ENCODE results near the gene PTGS2.

GRCh38 chr1:186672596-186672995, 7.6 kb downstream of the PTGS2 start:
- TF ChIP-seq MYNN (tag by site-specific recombination; IDR thresholded peaks at IDR 0.05; ENCODE audit: borderline replicate concordance) (no peak), ZBTB26 (tag by site-specific recombination; optimal IDR thresholded peaks at IDR 0.05) (no peak), CTCF (tag by site-specific recombination; IDR thresholded peaks at IDR 0.05) (no peak), ZNF423 (tag by site-specific recombination; IDR thresholded peaks at IDR 0.05) (no peak), HOXA7 (CRISPR knock-in tag; IDR thresholded peaks at IDR 0.05; ENCODE audit: borderline replicate concordance) (no peak), PRDM6 (tag by site-specific recombination; IDR thresholded peaks at IDR 0.05) (no peak)
